Brain microvascular endothelial cell (primary cell): ENCODE results near the gene DIPK1B.

Experiments used
- DNase-seq: peaks from one replicate; pipeline ENCODE4 v3.0.0-alpha.2; 2020
- H3K27ac ChIP-seq: fragments of 250-450 bp; sonication (Bioruptor Pico); 2 replicates; pipeline ENCODE4 v1.5.1; 2020; ENCODE audit warnings: mild to moderate bottlenecking, moderate library complexity
- H3K27me3 ChIP-seq: fragments of 250-450 bp; sonication (Bioruptor Pico); replicated peaks from 2 replicates; pipeline ENCODE4 v1.5.1; 2020; ENCODE audit warnings: mild to moderate bottlenecking
- H3K36me3 ChIP-seq: fragments of 250-450 bp; sonication (Bioruptor Pico); replicated peaks from 2 replicates; pipeline ENCODE4 v1.5.1; 2020; ENCODE audit warnings: mild to moderate bottlenecking
- H3K4me3 ChIP-seq: 2 replicates; pipeline ENCODE4 v1.5.1; 2011; ENCODE audit warnings: low read depth, mild to moderate bottlenecking, control low read depth, low read length, moderate library complexity
- in situ Hi-C: cut with HindIII; loops from 2 replicates; pipeline ENCODE4 v1.10.0; 2017; ENCODE audit warnings: low sequenced_read_pairs, low pct_ligation_motif_present
- TF ChIP-seq, protein P1 (sequence below): IDR thresholded peaks from 2 replicates; pipeline ENCODE4 v1.5.1; 2011; ENCODE audit warnings: low read depth, mild to moderate bottlenecking, moderate library complexity, low read length, control low read depth, inconsistent platforms; ENCODE audit errors: missing control alignments

Gene DIPK1B

DNA sequence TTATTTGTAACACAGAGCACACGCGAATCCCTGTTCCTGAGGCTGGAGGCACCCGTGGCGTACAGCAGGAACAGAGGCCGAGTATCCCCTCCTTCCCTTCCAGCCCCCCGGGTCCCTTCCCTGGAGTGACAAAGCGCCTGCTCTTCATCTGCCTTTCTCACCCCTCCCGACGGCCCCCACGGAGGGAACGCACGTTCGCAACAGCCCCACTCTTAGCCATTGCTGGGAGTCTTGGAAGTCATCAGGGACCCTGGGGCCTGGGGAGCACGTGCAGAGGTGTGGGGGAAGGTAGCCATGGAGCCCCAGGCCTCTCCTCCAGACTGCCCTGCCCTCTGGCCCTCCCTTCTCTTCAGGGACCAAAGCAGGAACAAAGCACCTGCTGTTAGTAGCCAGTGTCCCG, 27.6 kb upstream of the DIPK1B start:
- H3K27ac ChIP-seq = no peak overlapping the region
- no peak overlapping the region for H3K4me3 ChIP-seq
- in situ Hi-C loops = no loop called here
- H3K27me3 ChIP-seq = no peaks in the 10 kb centered on the region
- TF ChIP-seq, protein P1, sequence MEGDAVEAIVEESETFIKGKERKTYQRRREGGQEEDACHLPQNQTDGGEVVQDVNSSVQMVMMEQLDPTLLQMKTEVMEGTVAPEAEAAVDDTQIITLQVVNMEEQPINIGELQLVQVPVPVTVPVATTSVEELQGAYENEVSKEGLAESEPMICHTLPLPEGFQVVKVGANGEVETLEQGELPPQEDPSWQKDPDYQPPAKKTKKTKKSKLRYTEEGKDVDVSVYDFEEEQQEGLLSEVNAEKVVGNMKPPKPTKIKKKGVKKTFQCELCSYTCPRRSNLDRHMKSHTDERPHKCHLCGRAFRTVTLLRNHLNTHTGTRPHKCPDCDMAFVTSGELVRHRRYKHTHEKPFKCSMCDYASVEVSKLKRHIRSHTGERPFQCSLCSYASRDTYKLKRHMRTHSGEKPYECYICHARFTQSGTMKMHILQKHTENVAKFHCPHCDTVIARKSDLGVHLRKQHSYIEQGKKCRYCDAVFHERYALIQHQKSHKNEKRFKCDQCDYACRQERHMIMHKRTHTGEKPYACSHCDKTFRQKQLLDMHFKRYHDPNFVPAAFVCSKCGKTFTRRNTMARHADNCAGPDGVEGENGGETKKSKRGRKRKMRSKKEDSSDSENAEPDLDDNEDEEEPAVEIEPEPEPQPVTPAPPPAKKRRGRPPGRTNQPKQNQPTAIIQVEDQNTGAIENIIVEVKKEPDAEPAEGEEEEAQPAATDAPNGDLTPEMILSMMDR = no peak
- H3K36me3 ChIP-seq = no peaks in the 10 kb centered on the region
- no peak for DNase-seq

DNA sequence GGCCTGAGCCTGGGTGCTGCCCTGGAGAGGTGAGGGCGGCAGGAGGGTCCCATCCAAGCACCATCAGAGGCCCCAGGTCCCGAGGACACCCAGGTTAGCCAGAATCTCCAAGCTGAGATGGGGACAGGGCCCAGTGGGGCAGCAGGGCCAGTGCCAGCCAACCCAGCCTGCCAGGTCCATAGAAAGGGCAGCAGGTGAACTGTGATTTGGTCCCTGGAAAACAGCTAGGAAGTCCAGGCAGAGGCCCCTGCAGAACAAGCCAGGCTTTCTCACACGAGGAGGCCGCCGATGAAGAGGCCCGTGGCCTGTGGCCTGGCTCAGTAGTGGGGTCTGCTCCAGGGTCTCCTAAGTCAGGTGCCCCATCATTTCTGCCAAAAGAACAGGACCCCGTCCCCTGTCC, 27.2 kb upstream of the DIPK1B start:
- DNase-seq = no peak
- H3K27ac ChIP-seq = no peak overlapping the region
- no peaks in the 10 kb centered on the region for H3K36me3 ChIP-seq
- no peak overlapping the region for H3K4me3 ChIP-seq
- no peaks in the 10 kb centered on the region for H3K27me3 ChIP-seq
- in situ Hi-C loops = no loop called here
- TF ChIP-seq, protein P1 = no peak

DNA sequence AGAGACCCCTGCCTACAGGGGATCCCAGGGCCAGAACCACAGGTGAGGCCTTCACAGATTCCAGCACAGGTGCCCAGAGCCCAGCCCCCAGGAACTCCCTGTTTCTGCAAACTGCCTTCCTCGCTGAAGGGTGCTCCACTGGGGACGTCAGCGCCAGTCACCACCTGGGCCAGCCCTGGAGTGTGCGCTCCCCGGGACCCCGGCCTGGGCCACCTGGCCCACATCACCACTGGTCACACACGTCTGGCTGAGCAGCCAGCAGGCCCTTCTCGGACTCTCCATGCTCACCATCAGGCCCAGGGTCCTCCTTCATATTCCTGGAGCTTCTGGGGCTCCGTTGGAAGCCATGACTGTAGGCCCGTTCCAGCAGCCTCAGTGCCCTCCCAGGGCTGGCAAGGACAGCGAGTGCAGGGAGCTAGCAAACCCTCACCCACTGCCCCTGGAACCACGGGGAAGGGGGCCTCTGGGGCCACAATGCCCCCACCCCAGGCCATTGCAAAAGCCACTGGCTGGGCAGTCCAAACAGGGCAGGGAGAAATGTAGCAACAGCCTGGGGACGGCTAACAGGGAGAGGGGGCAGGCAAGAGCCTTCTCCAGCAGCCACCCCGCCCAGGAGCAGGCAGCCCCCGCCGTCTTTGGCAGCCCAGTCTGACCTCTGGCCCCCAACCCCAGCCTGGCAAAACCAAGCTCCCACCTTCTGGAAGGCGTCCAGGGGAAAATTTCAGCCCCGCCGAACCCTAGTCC, 26.4 kb upstream of the DIPK1B start:
- TF ChIP-seq, protein P1 = no peak
- Histone ChIP-seq H3K36me3 (no peaks in the 10 kb centered on the region), H3K4me3 (peak overlapping the region; percentile 66), H3K27me3 (no peaks in the 10 kb centered on the region), H3K27ac (no peak overlapping the region)
- in situ Hi-C loops = no loop called here
- no peak for DNase-seq

DNA sequence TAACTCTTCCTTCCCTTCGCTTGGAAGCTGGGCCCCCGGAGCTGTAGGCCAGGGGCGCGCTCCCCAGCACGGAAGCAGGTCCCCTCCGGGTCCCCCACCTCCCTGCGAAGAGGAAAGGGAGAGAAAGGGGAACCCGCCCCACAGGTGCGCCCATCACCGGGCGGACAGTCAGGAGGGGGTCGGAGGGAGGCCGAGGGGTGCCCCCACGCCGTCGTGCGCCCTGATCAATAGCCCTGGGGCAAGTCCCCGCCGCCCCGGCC, 25.9 kb upstream of the DIPK1B start:
- H3K27ac ChIP-seq = no peak overlapping the region
- peak overlapping the region; percentile 66 for H3K4me3 ChIP-seq
- TF ChIP-seq, protein P1 = no peak
- no peak for DNase-seq
- H3K27me3 ChIP-seq = no peaks in the 10 kb centered on the region
- H3K36me3 ChIP-seq = no peaks in the 10 kb centered on the region
- in situ Hi-C loops = no loop called here

DNA sequence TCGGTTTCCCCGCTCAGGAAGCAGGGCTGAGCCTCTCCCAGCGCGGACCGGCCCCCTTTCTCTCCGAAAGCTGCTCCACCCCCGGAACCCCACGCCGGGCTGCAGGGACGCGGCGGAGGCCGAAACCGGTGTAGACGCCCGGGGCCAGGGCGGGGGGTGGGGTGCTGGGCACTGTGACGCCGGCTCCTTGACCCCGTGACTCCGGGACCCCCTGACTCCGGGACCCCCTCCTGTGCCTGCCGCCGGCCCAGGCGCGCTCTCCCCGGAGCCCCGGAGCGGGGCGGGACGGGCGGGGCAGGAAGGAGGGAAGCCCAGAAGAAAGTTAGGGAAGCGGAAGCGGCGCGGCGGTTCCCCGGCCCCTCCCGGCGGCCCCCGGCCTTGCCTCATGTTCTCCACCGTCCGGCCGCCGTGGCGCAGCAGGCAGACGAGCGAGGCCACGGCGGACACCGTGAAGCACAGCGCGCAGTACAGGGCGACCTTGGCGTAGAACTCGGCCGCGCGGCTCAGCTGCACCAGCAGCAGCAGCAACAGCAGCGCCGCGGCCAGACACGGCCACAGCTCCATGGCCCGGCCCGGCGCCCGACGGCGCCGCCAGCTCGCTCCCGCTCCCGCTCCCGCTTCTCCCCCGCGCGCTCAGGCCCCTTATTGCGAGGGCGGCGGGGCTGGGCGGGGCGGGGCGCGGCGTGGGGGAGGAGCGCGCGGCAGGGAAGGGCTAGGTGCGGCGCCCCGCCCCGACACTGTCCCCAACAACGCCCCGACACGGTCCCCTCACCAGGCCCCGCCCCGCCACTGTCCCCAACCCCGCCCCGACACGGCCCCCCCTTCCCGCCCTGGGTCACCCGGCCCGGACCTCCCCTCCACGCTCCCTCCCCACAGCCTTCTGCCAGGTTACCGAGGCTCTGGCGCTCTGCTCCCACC, 25.3 kb upstream of the DIPK1B start, which contains the start of gene AGPAT2:
AGPAT2 (minus strand) TSS at position 664 of the 918 bp plus-strand sequence; CDS start at position 564, 100 bp downstream.
- in situ Hi-C loops = no loop called here
- H3K27ac ChIP-seq = no peak within 1 kb of the TSS

More for the DNA sequence above, 25.3 kb upstream of the DIPK1B start, which contains the start of gene AGPAT2:
- Histone ChIP-seq H3K4me3 (peak within 1 kb of the TSS; percentile 66), H3K36me3 (no peaks in the 10 kb centered on the region), H3K27me3 (no peaks in the 10 kb centered on the region)
- TF ChIP-seq, protein P1 = no peak
- DNase-seq = no peak
